HG03066 (cell line): Measurements from ENCODE around the gene STX10.

Source experiments
- ATAC-seq: cut with Tn5 transposase; IDR thresholded peaks from one replicate; pipeline ENCODE4 v1.9.1; 2021; ENCODE audit warnings: low read depth; ENCODE audit not compliant: unreplicated experiment

Gene STX10

DNA sequence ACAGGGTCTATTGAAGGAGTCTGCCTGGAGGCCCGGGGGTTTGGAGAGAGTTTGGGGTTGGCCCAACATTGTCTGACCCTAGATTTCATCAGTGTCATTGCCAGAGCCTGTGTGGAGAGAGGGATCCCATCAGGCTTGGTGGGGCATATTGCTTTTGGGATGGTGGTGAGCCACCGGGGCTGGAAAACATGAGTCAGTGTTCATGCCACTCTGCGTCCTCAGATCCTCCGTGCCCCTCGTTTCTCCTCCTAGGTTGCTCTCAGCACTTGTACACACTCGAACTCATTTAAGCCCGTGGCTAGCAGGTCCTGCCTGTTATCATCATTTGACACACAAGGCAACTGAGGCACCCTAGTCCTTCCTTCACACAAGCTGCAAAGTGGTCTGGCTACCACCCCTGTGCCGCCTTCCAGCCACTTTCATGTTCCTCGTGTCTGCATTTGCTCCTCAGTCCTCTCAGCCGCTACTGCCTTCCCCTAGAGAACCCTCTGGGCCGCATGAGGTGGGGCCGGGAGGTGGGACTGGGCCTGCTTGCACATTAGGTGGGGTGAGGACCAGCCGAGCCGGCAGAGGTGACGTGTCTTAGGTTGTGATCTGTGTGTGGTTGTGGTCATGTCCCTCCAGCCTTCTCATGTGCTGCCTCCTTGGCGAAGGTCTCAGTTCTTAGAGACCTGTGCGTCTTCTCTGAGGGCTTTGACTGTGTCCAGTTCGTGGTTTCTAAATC is 28.5 kb downstream of the STX10 start:
- no peak for ATAC-seq

DNA sequence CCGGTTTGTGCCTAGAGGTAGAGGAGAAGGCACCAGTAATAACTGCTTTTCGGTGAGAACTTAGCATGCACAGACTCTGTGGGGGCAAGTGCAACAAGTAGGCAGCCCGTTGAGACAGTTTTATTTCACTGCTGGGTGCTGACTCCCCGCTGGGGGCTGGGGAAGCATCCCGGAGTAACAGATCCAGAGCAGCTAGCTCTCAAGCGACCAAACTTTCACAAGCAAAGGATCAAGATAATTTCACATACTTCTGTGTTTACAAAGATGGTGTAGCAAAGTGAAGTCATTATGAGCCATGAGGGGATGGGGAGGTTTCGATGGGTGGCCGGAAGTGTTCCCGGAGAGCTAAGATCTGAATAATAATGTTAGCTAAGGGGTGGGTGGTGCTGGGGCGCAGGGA is 29.4 kb downstream of the STX10 start:
- ATAC-seq = no peak

GRCh38 chr19:13120031-13120430 is 30.1 kb downstream of the STX10 start:
- ATAC-seq = no peak

DNA sequence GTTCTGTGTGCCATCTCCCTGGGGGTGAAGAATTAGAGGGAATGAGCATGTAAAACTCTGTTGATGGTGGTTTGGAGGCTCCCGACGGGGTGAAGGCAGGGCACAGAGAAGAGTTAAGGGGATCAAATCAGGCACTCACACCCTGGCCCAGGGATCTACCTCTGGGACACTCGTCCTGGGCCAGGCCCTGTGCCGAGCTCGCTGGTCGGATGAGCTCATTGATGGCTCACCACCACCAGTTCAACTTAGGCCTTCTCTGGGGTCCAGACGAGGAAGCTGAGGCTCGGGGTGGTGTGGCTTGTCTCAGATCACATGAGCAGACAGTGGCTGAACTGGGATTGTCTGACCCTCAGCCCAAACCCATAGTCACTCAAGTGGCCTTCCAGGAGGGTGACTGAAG is 30.5 kb downstream of the STX10 start:
- ATAC-seq = no peak

DNA sequence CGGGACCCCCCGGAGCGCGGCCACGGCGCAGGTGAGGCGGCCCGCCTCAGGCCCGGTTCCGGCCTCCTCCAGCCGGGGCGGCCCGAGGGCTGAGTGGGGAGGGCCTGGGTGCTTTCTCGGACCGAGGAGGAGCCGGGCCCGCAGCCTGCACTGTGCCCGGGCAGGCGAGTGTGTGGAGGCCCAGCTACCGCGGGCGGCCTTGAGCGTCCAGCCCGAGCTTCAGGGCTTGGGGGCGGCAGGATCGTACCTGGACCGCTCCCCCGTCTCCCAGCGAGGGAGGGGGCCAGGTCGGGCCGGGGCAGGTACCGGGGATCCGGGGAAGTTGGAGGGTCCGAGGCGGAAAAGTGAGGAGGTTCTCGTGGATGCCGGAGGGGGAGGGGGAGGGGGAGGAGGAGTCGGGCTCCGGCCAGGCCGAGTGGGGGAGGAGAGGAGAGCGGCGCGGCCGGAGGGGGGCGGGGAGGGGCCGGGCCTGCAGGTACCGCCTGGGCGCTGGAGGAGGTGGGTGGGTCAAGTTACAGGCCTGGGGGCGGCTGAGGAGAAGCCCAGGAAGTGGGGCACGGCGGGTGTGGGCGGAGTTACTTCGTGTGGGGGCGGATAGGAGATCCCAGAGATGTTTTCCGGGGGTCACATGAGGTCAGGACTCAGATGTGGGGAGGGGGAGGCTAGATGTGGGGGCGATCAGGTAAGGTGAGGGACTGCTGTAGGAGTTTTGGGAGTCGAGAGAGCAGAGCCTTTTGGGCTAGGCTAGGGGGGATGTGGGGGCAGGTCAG is 31.6 kb downstream of the STX10 start:
- no peak for ATAC-seq

- ATAC-seq = peak; percentile 48
Observed at GRCh38 chr19:13117772-13118423, 32.3 kb downstream of the STX10 start, which contains the start of gene NACC1. TSS of gene NACC1 (plus strand) at chr19:13118264. CDS start at chr19:13135208, 16,944 bp downstream.

- peak; percentile 6 for ATAC-seq
Observed at GRCh38 chr19:13117176-13117771, 32.9 kb downstream of the STX10 start.

DNA sequence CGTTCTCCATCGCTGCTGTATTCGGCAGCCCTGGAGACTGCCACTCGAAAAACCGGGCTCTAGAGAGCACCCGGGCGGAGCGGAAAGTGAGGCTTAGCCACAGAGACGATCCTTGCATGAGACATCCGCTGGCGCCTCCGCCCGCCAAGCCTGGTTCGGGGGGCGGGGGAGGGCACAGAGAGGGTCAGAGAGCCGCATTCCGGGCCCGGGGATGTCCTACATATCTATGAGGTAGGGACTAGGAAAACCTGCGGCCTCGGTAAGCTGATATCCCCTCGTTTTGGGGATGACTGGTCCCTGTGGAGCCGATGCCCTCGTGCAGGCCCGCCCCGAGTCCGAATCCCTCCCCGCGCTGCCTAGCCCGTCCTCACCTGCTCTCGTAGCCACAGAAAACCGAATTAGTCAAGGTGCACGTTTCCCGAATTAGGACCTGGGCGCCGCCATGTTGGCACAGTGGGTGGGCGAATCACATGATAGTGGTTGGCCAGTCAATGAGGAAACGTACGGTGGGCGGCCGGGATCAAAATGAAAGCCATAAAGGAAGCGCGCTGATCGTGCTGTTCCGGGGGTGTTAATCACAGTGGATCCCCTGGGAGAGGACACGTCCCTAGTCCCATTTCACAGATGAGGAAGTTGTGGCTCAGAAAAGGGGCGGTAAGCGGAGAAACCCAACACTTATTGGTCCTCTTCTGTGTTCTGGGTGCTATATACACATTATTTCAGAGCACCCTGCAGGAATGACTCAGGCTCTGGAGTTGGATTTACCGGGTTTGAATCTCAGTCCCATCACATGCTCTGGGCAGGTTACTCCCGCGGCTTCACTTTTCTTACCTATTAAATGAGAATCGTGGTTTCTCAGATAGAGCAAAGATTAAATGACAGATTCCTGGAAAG is 33.6 kb downstream of the STX10 start, which contains the start of gene TRMT1:
TRMT1 (minus strand) TSS at position 459 of the 894 bp plus-strand sequence; CDS start at position 118, 341 bp downstream.
- peak; percentile 55 for ATAC-seq

- no peak for ATAC-seq
Observed at GRCh38 chr19:13115936-13116281, 34.3 kb downstream of the STX10 start.

DNA sequence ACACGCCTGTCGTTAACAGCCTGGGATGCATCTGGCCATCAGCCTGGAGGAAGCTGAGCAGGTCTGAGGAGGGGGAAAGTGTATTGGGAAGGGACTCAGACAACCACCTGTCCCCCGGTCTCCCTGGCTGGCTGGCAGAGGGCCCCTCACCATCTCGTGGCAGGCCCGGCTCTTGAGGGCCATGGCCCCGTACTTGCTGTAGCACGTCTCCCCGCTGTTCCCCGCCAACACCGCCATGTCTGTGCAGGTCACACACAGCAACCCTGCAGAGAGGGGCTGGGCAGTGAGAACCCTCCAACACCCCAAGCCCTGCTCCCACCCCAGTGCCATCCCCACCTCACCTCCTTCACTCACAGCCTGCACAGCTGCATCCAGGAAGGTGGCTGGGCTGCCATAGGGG is 37.6 kb downstream of the STX10 start:
- ATAC-seq = no peak

GRCh38 chr19:13110099-13110610 is 40.0 kb downstream of the STX10 start:
- no peak for ATAC-seq

GRCh38 chr19:13109361-13110098 is 40.6 kb downstream of the STX10 start:
- no peak for ATAC-seq

GRCh38 chr19:13104848-13105711 is 45.1 kb downstream of the STX10 start:
- ATAC-seq = no peak

- ATAC-seq = no peak
Observed at GRCh38 chr19:13104360-13104847, 45.8 kb downstream of the STX10 start.

DNA sequence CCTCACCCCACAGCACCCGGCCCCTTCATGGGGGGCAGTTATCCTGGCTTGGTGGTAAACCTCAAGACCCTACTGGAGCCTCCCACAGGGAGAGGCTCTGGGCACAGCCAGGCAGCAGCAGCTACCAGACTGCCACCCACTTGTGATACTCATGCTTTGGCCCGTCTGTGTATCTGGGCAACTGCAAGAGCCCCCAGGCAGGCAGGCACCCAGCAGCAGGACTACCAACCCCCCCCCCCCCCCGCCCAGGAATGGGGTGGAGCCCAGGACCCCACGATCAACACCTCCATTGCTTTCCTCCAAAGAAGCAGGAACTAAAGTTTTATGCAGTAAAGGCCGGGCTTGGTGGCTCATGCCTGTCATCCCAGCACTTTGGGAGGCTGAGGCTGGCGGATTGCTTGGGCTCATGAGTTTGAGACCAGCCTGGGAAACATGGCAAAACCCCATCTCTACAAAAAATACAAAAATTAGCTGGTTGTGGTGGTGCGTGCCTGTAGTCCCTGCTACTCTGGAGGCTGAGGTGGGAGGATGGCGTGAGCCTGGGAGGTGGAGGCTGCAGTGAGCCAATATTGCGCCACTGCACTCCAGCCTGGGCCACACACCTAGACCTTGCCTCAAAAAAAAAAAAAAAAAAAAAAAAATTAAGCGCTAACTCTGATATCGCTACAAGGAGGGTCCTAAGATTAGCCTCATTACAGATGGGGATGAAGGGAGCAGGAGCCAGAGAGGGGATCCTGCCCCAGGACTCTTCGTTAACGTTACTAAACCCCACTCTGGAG is 46.4 kb downstream of the STX10 start:
- no peak for ATAC-seq

GRCh38 chr19:13102666-13103580 is 47.3 kb downstream of the STX10 start, which contains the start of gene LYL1:
TSS of gene LYL1 (minus strand) at chr19:13102858. CDS start at chr19:13101171, 1,687 bp downstream.
- ATAC-seq = no peak
